ENCODE results near the gene MED10. TPM values are rescaled to one million over a fixed set of nuclear protein-coding genes. Genes with fewer than 3 reads are reported as not detected.

MED10 gene
- total and polyA plus RNA-seq, 4 donors, result 18.9 to 34.3 (median 31.4) TPM

GRCh38 chr5:6407558-6408259, 29.4 kb upstream of the MED10 start:
- ATAC-seq (ENCODE audit: insufficient read depth, low FRiP score) (no peak), DNase-seq (no peak)
- H3K9ac ChIP-seq (ENCODE audit: insufficient read depth in 1 of 2, low read length in 2 of 2), result no peak overlapping the region
- H3K4me3 ChIP-seq, result no peak overlapping the region
- WGBS, 2 donors, result 58 to 71% methylated on average over 6 of the region's 6 CpGs
- no peaks in the 10 kb centered on the region for H3K36me3 ChIP-seq (ENCODE audit: control insufficient read depth in 4 of 4, insufficient read depth in 4 of 4, low read length in 4 of 4)
- no peak overlapping the region for H3K27ac ChIP-seq (ENCODE audit: low read depth in 1 of 2, low read length in 1 of 2)
- no peak for TF ChIP-seq CTCF (IDR thresholded peaks at IDR 0.05; ENCODE audit: control extremely low read depth, extremely low read depth)
- peaks cover 0 to 3% (median 1%) of the 10 kb centered on the region in 3 donors for H3K27me3 ChIP-seq (ENCODE audit: control insufficient read depth in 3 of 3, insufficient read depth in 3 of 3, low read length in 2 of 3)
- H3K9me3 ChIP-seq (ENCODE audit: control insufficient read depth in 4 of 4, insufficient read depth in 3 of 4, low read length in 3 of 4), result peaks cover 0 to 5% (median 0%) of the 10 kb centered on the region in 4 donors
- H3K4me1 ChIP-seq (ENCODE audit: control insufficient read depth in 5 of 5, insufficient read depth in 5 of 5, low read length in 5 of 5), result peaks cover 0 to 1% (median 0%) of the 10 kb centered on the region in 5 donors

- peaks cover 0 to 1% (median 0%) of the 10 kb centered on the region in 5 donors for H3K4me1 ChIP-seq (ENCODE audit: control insufficient read depth in 5 of 5, insufficient read depth in 5 of 5, low read length in 5 of 5)
- H3K9me3 ChIP-seq (ENCODE audit: control insufficient read depth in 4 of 4, insufficient read depth in 3 of 4, low read length in 3 of 4), result peaks cover 0 to 3% (median 0%) of the 10 kb centered on the region in 4 donors
- H3K4me3 ChIP-seq, result no peak overlapping the region
- no peak overlapping the region for H3K27ac ChIP-seq (ENCODE audit: low read depth in 1 of 2, low read length in 1 of 2)
- H3K9ac ChIP-seq (ENCODE audit: insufficient read depth in 1 of 2, low read length in 2 of 2), result no peak overlapping the region
- 84 to 85% methylated on average over 4 of the region's 4 CpGs for WGBS, 2 donors
- DNase-seq (no peak), ATAC-seq (ENCODE audit: insufficient read depth, low FRiP score) (no peak)
- H3K36me3 ChIP-seq (ENCODE audit: control insufficient read depth in 4 of 4, insufficient read depth in 4 of 4, low read length in 4 of 4), result no peaks in the 10 kb centered on the region
- TF ChIP-seq CTCF (IDR thresholded peaks at IDR 0.05; ENCODE audit: control extremely low read depth, extremely low read depth), result no peak
- peaks cover 0 to 3% (median 3%) of the 10 kb centered on the region in 3 donors for H3K27me3 ChIP-seq (ENCODE audit: control insufficient read depth in 3 of 3, insufficient read depth in 3 of 3, low read length in 2 of 3)
These were observed 27.2 kb upstream of the MED10 start for GRCh38 chr5:6405591-6405990.

- H3K27ac ChIP-seq (ENCODE audit: low read depth in 1 of 2, low read length in 1 of 2), result no peak overlapping the region
- H3K9me3 ChIP-seq (ENCODE audit: control insufficient read depth in 4 of 4, insufficient read depth in 3 of 4, low read length in 3 of 4), result peaks cover 0 to 3% (median 0%) of the 10 kb centered on the region in 4 donors
- H3K27me3 ChIP-seq (ENCODE audit: control insufficient read depth in 3 of 3, insufficient read depth in 3 of 3, low read length in 2 of 3), result peaks cover 0 to 3% (median 3%) of the 10 kb centered on the region in 3 donors
- 87 to 88% methylated on average over 4 of the region's 4 CpGs for WGBS, 2 donors
- no peak overlapping the region for H3K4me3 ChIP-seq
- ATAC-seq (ENCODE audit: insufficient read depth, low FRiP score), result no peak
- DNase-seq, result no peak
- peaks cover 0 to 1% (median 0%) of the 10 kb centered on the region in 5 donors for H3K4me1 ChIP-seq (ENCODE audit: control insufficient read depth in 5 of 5, insufficient read depth in 5 of 5, low read length in 5 of 5)
- H3K36me3 ChIP-seq (ENCODE audit: control insufficient read depth in 4 of 4, insufficient read depth in 4 of 4, low read length in 4 of 4), result no peaks in the 10 kb centered on the region
- H3K9ac ChIP-seq (ENCODE audit: insufficient read depth in 1 of 2, low read length in 2 of 2), result no peak overlapping the region
- no peak for TF ChIP-seq CTCF (IDR thresholded peaks at IDR 0.05; ENCODE audit: control extremely low read depth, extremely low read depth)
These were observed 25.8 kb upstream of the MED10 start for GRCh38 chr5:6404129-6404528.
